Nephron (organoid): Measurements from ENCODE around the gene TNS1.

Experiments used
- H3K27ac Mint-ChIP-seq, 3 experiments: 2 replicates each; pipeline ENCODE4 v1.8.0; 2020; ENCODE audit warnings: mixed read lengths in 3 of 3, mild to moderate bottlenecking in 2 of 3, moderate library complexity in 1 of 3
- H3K27me3 Mint-ChIP-seq: 2 replicates; pipeline ENCODE4 v1.8.0; 2021; ENCODE audit warnings: low read depth, mild to moderate bottlenecking, moderate library complexity, mixed read lengths
- H3K36me3 Mint-ChIP-seq: 2 replicates; pipeline ENCODE4 v1.8.0; 2020; ENCODE audit warnings: low read depth, mixed read lengths
- H3K4me1 Mint-ChIP-seq: 2 replicates; pipeline ENCODE4 v1.8.0; 2020; ENCODE audit warnings: mixed read lengths
- H3K4me3 Mint-ChIP-seq, 3 experiments: 2 replicates each; pipeline ENCODE4 v1.8.0; 2020; ENCODE audit warnings: mild to moderate bottlenecking in 3 of 3, mixed read lengths in 3 of 3, moderate library complexity in 2 of 3
- H3K9me3 Mint-ChIP-seq: 2 replicates; pipeline ENCODE4 v1.8.0; 2020; ENCODE audit warnings: mixed read lengths
- TF ChIP-seq, protein P1 (sequence below), 3 experiments: fragments of 200-600 bp; sonication (generic); IDR thresholded peaks; one replicate each; pipeline ENCODE4 v1.5.0; 2021; ENCODE audit warnings: antibody characterized with exemption in 3 of 3; ENCODE audit not compliant: unreplicated experiment in 3 of 3

TNS1 gene

DNA sequence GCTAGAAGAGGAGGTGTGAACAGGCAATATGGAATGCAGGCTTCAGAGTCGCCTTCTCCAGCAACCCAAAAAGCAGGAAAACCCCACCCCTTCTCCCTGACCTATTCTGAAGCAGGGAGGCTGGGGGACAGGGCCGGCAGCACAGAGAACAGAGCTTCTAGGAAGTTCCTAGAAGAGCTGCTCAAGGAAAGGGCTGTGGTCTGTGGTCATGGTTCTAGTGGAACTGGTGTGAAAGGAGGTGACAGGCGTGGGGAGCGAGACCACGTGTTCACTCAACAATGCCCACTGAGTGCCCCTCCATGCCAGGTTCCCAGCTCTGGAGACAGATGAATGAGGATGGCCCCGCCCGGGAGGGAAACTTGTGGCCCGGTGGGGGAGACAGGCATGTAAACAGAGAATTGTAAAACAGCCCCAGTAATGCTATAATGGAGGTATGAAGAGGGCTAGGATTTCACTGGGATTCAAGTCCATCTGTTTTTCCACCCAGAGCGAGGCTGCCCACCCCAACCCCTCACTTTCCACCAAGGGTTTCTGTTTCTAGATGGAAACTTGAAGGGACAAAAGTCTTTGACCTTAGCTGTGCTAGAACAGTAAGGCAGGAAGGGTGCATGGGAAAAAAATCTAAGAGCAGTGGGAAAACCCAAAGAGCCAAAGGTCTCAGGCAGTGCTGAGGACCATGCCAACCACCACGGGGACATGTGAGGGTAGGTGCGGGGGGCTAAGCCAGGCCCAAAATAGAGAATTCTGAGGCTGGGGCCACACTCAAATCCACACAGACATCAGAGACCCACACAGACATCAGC lies 71.8 kb downstream of the TNS1 start:
- H3K9me3 Mint-ChIP-seq, result no peaks in the 10 kb centered on the region
- no peaks in the 10 kb centered on the region for H3K36me3 Mint-ChIP-seq
- no peak overlapping the region for H3K4me3 Mint-ChIP-seq
- no peaks in the 10 kb centered on the region for H3K27me3 Mint-ChIP-seq
- TF ChIP-seq, protein P1, sequence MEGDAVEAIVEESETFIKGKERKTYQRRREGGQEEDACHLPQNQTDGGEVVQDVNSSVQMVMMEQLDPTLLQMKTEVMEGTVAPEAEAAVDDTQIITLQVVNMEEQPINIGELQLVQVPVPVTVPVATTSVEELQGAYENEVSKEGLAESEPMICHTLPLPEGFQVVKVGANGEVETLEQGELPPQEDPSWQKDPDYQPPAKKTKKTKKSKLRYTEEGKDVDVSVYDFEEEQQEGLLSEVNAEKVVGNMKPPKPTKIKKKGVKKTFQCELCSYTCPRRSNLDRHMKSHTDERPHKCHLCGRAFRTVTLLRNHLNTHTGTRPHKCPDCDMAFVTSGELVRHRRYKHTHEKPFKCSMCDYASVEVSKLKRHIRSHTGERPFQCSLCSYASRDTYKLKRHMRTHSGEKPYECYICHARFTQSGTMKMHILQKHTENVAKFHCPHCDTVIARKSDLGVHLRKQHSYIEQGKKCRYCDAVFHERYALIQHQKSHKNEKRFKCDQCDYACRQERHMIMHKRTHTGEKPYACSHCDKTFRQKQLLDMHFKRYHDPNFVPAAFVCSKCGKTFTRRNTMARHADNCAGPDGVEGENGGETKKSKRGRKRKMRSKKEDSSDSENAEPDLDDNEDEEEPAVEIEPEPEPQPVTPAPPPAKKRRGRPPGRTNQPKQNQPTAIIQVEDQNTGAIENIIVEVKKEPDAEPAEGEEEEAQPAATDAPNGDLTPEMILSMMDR (IDR thresholded peaks at IDR 0.05; ENCODE audit: unreplicated experiment in 3 of 3), result no peak
- H3K4me1 Mint-ChIP-seq, result peaks cover 87% of the 10 kb centered on the region
- peak overlapping the region; percentile 29 to 93 (median 64) for H3K27ac Mint-ChIP-seq

DNA sequence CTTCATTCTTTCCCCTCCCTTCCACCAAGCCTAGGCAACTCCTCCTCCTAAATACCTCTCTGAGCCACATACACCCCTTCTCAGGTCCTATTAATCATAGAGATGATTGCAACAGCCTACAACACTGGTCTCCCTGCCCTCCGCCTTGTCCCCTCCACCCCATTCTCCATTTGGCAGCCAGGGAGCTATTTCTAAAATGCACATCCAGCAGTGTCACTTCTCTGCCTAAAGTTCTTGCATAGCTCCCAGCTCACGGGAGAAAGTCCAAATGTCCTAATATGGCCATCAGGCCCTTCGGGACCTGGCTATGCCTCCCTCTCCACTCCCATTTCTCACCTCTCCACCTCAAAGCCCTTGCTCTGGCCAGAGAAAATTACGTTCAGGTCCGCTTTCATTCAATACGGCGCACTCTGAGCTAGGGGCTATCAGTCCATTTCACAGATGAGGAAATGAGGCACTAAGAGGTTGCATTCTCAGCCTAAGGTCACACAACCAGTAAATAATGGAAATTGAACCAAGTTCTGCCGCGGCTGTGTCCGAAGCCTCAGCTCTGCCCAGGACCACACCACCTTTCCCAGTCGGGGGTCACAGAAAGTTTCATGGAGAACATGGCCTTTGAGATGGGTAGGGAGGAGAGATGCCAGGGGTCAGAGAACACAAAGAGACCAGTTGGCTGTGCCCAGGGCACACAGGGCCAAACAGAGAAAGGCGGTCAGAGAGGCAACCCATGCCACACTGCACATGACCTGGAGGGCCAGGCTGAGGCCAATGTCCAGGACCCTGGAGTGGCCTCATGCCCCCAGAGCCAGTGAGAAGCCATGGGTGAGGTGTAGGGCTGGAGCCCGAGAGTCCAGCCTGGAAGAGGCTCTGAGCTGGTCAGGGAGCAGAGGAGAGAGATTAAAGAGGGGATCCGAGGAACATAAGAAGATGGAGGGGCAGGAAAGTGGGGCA lies 72.8 kb downstream of the TNS1 start:
- TF ChIP-seq, protein P1 (IDR thresholded peaks at IDR 0.05; ENCODE audit: unreplicated experiment in 3 of 3), result no peak
- no peak overlapping the region for H3K4me3 Mint-ChIP-seq
- H3K27me3 Mint-ChIP-seq, result no peaks in the 10 kb centered on the region

DNA sequence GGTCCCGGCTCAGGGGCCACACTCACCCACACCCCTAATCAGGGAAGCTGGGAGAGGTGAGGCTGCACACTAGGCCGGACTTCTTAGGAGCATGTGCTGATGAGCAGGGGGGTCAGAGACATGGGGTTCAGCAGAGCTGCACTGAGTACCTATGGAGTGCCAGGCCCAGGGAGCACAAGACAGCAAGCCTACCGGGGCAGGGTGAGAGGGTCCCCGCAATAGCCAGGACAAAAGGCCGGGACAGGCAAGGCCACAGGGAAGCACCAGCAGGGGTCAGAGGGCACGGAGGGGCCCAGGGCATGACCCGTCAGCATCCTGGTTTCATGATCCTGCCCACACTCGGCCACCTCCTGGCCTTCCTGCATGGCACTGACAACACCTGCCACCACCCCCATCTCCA lies 73.5 kb downstream of the TNS1 start:
- Mint-ChIP-seq H3K36me3 (no peaks in the 10 kb centered on the region), H3K4me1 (peaks cover 82% of the 10 kb centered on the region), H3K9me3 (no peaks in the 10 kb centered on the region), H3K27ac (peak overlapping the region in 1 of 3 experiments; percentile 93), H3K27me3 (no peaks in the 10 kb centered on the region), H3K4me3 (no peak overlapping the region)
- TF ChIP-seq, protein P1 (IDR thresholded peaks at IDR 0.05; ENCODE audit: unreplicated experiment in 3 of 3), result no peak

More for the DNA sequence above, 72.8 kb downstream of the TNS1 start:
- Mint-ChIP-seq H3K4me1 (peaks cover 84% of the 10 kb centered on the region), H3K9me3 (no peaks in the 10 kb centered on the region), H3K27ac (peak overlapping the region; percentile 64 to 93 (median 84)), H3K36me3 (no peaks in the 10 kb centered on the region)

DNA sequence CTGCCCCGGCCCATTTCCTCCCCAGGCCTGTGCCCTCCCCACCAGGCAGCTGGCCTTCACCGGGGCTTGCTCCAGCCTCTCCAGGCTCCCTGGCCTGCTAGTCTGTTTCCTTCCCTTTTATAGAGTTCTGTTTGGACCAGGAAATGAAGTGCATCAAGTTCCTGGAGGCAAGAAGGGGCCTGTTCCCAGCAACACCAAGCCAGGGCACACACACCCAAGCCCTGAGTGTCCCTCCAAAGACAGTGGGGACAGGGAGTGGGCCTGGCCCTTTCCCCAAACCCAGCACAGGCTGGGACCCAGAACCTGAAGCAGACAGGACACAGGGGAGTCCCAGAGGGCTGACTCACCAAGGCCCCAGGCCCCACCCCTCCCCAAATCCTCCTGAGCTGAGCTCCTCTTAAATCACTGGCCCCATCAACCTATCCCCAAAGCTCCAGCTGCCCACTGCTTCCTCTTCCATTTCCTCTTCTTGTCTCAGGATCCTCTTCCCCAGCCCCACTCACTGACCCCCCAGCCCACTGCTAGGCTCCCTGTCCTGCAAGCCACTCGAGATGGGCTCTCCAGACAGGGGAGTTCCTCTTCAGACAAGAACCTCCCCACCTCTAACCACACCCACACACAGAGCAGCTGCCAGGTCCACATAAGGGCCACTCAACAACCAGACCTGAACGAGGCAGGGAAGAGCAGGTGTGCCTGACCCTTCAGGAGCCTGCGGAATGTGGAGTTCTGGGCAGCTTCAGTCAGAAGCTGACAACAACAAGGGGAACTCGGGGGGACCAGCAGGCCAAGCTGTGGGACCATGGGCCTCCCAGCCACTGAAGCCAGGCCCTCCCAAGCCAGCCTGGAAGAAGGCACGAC lies 74.2 kb downstream of the TNS1 start:
- TF ChIP-seq, protein P1 (IDR thresholded peaks at IDR 0.05; ENCODE audit: unreplicated experiment in 3 of 3), result no peak
- Mint-ChIP-seq H3K27me3 (no peaks in the 10 kb centered on the region), H3K4me3 (no peak overlapping the region), H3K4me1 (peaks cover 81% of the 10 kb centered on the region), H3K27ac (peak overlapping the region in 2 of 3 experiments; percentile 13 to 79), H3K36me3 (no peaks in the 10 kb centered on the region), H3K9me3 (no peaks in the 10 kb centered on the region)

DNA sequence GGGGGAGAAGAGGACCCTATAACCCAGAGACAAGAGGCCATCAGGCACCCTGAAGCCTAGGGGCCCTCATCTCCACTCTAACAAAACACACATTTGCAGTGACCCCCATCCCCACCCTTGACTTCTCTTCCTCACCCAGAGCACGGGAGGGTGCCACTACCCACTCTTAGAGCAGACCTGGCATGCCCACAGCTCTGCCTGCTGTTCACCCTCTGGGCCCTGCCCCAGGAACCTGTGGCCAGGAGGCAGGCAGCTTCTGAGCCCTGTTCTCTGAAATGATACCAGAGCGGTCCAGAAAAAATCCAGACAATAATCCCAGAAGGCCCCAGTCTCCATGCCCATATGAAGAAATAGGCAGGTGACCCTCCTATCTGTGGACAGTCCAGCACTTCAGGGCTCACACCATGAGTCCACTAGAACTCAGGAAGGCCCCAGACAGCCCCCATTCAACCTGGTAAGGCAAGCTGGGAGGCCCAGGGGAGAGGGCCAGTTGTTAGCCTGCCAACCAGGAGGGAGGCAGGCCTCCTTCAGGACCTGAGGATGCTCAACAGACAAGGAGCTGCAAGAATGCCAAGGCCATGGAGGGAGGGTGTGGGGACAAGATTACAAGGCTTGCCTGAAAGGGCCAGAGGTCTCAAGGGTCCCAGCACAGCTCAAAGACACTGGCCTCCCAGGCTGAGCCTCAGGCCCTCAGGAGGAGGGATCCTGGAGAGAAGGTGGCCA lies 75.0 kb downstream of the TNS1 start:
- Mint-ChIP-seq H3K4me1 (peaks cover 80% of the 10 kb centered on the region), H3K27ac (peak overlapping the region in 2 of 3 experiments; percentile 8 to 27), H3K36me3 (no peaks in the 10 kb centered on the region), H3K4me3 (no peak overlapping the region), H3K27me3 (peaks cover 2% of the 10 kb centered on the region), H3K9me3 (no peaks in the 10 kb centered on the region)
- TF ChIP-seq, protein P1 (IDR thresholded peaks at IDR 0.05; ENCODE audit: unreplicated experiment in 3 of 3), result no peak
